Measurements from ENCODE around the gene TBX4.

Gene TBX4

GRCh38 chr17:61452301-61453290 is at the start of gene TBX4:
Gene TBX4, plus strand, starts transcription at chr17:61452422. Its CDS starts 4,069 bp downstream, at chr17:61456491.
- DNase-seq, result peak; percentile 86

GRCh38 chr17:61402978-61403800 is 49.0 kb upstream of the TBX4 start:
- peak; percentile 57 for DNase-seq

- peak; percentile 47 for DNase-seq
Observed at GRCh38 chr17:61403801-61404662, 48.2 kb upstream of the TBX4 start.

- DNase-seq, result peak; percentile 51
Observed at GRCh38 chr17:61404663-61404912, 47.6 kb upstream of the TBX4 start.

- no peak for DNase-seq
Observed at GRCh38 chr17:61404913-61405685, 47.1 kb upstream of the TBX4 start.

- peak; percentile 29 for DNase-seq
Observed at GRCh38 chr17:61405686-61406536, 46.3 kb upstream of the TBX4 start.

- DNase-seq, result no peak
Observed at GRCh38 chr17:61406537-61406845, 45.7 kb upstream of the TBX4 start.

- DNase-seq, result no peak
Observed at GRCh38 chr17:61406971-61407911, 45.0 kb upstream of the TBX4 start.

- DNase-seq, result peak; percentile 50
Observed at GRCh38 chr17:61408151-61409041, 43.8 kb upstream of the TBX4 start.

- DNase-seq, result peak; percentile 92
Observed at GRCh38 chr17:61409301-61410112, 42.7 kb upstream of the TBX4 start.

- peak; percentile 88 for DNase-seq
Observed at GRCh38 chr17:61410141-61411010, 41.8 kb upstream of the TBX4 start.

GRCh38 chr17:61411011-61411260 is 41.3 kb upstream of the TBX4 start:
- DNase-seq, result no peak

- DNase-seq, result peak; percentile 84
Observed at GRCh38 chr17:61411261-61412142, 40.7 kb upstream of the TBX4 start.

GRCh38 chr17:61412143-61412859 is 39.9 kb upstream of the TBX4 start:
- DNase-seq, result peak; percentile 93

- DNase-seq, result no peak
Observed at GRCh38 chr17:61412860-61413660, 39.2 kb upstream of the TBX4 start.
